ENCODE measurements around the gene TRPM7.

GRCh38 chr15:50675535-50676144 is 11.0 kb downstream of the TRPM7 start:
- TF ChIP-seq CTCF (IDR thresholded peaks at IDR 0.05) (peak in 5 of 7 experiments; percentile 22 to 92 (median 74)), POLR2A (IDR thresholded peaks at IDR 0.05) (no peak), POLR2AphosphoS5 (IDR thresholded peaks at IDR 0.05) (no peak), EP300 (IDR thresholded peaks at IDR 0.05) (no peak)

Measured in stomach (tissue), 4 donors.